ENCODE data around the gene ANKRD49. TPM values are rescaled to one million over a fixed set of nuclear protein-coding genes. Genes with fewer than 3 reads are reported as not detected.
A peak's percentile ranks its signal among the peaks of the same experiment; 100 is the strongest.

The ANKRD49 gene
- total and polyA plus RNA-seq, 11 donors, result 3.5 to 10.5 (median 5.7) TPM

DNA sequence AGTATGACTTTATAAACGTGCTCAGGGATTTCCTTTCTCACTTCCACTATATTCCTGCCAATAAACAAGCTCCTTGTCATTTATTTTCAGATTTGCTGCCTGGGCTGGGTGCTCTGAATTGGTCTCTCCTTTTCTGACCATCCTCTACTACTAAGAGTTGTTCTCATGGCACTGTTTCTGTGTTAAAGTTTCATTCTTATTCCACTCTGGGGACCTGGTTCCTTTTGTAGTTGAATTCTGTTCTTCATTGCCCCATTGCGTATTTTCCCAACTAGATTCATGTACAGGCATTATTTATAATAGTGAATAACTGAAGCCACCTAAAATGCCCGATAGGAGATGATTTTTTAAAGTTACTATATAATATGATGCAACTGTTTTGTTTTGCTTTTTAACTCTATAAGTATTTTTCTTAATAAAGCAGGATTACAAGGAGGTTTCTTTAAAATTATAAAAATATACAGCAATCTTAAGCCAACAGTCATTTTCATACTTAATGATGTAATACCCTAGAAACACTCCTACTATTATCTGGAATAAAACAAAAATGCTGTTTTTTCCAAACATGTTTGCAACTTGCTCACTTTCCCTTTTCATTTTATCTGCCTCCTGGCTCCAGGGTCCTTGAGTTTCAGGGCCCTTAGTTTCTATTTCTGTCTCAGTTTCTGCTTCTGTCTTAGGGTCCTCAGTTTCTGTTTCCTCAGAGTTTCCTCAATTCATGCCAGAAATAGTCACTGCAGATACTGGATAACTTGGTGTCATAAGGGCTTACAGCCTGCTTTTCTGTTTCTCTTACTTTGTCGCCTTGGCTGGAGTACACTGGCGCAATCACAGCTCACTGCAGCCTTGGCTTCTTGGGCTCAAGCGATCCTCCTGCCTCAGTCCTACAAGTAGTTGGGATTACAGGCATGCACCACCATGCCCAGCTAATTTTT lies 40.2 kb downstream of the ANKRD49 start:
- DNase-seq (no peak), ATAC-seq (peak; percentile 36 to 73 (median 53))
- no peaks in the 10 kb centered on the region for H3K27me3 ChIP-seq
- H3K4me3 ChIP-seq, result peak overlapping the region in 2 of 12 donors; percentile 7 to 29
- peaks cover 0 to 27% (median 0%) of the 10 kb centered on the region in 12 donors for H3K4me1 ChIP-seq
- intact Hi-C loops (cut with DNase I), result no loop called here
- no peaks in the 10 kb centered on the region for H3K9me3 ChIP-seq
- no peaks in the 10 kb centered on the region for H3K36me3 ChIP-seq
- TF ChIP-seq, protein P1, sequence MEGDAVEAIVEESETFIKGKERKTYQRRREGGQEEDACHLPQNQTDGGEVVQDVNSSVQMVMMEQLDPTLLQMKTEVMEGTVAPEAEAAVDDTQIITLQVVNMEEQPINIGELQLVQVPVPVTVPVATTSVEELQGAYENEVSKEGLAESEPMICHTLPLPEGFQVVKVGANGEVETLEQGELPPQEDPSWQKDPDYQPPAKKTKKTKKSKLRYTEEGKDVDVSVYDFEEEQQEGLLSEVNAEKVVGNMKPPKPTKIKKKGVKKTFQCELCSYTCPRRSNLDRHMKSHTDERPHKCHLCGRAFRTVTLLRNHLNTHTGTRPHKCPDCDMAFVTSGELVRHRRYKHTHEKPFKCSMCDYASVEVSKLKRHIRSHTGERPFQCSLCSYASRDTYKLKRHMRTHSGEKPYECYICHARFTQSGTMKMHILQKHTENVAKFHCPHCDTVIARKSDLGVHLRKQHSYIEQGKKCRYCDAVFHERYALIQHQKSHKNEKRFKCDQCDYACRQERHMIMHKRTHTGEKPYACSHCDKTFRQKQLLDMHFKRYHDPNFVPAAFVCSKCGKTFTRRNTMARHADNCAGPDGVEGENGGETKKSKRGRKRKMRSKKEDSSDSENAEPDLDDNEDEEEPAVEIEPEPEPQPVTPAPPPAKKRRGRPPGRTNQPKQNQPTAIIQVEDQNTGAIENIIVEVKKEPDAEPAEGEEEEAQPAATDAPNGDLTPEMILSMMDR (IDR thresholded peaks at IDR 0.05), result no peak
- no peak for TF ChIP-seq POLR2A (IDR thresholded peaks at IDR 0.05)
- WGBS, 4 donors, result 56 to 58% (median 57%) methylated on average over 6 of the region's 6 CpGs
- H3K27ac ChIP-seq, result peak overlapping the region in 9 of 12 donors; percentile 11 to 69 (median 47)

DNA sequence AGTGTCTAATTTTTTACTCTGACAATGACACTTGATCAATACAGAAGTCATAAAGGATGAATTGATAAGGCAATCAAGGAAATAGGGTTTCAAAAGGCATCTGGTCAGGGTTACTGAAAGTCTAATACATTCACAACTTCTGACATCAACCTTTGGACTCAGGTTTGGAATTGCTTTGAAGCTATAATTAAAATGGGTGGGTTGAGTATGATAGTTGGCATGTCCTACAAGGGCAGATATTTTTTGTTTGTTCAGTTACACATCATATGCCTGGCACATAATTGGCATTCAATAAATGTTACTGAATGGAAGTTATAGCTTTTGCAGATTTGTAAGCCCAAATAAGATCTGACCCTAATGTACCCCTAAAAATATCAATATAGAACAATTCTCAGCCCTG lies 42.6 kb downstream of the ANKRD49 start:
- no peak for ATAC-seq

DNA sequence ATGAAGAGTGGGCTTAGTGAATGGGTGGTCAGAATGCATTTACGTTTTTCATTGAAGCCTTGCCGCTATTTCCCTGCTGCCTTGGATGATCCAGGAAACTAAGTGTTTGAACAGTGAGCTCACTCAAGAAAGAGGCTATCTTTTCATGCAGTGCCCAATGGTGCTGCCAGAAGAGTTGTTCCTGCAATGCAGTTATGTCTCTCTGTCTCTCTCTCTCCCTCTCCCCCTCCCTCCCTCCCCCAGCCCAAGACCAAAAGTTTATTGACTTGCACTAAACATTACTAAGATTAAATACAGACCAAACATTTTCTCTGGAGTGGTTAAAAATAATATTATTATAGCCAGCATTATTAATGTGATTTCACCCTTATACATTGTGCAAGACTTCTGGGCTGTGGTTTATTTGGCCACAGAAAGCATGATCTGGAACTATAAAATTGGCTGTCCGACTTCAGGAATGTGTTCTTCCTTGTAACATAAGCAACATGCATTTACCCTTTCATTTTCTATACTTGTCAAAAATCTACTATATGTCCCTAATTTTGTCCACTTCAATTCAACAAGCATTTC lies 43.3 kb downstream of the ANKRD49 start:
- intact Hi-C loops (cut with DNase I), result no loop called here
- DNase-seq, result no peak
- H3K4me3 ChIP-seq, result no peak overlapping the region
- no peak overlapping the region for H3K27ac ChIP-seq
- TF ChIP-seq, protein P1 (IDR thresholded peaks at IDR 0.05), result no peak
- TF ChIP-seq POLR2A (IDR thresholded peaks at IDR 0.05), result no peak
- H3K27me3 ChIP-seq, result no peaks in the 10 kb centered on the region
- no peaks in the 10 kb centered on the region for H3K9me3 ChIP-seq
- peaks cover 0 to 27% (median 0%) of the 10 kb centered on the region in 12 donors for H3K4me1 ChIP-seq
- no peaks in the 10 kb centered on the region for H3K36me3 ChIP-seq
- WGBS, 4 donors, result 65 to 72% (median 70%) methylated on average over 3 of the region's 3 CpGs
- ATAC-seq, result no peak

More for the DNA sequence above, 42.6 kb downstream of the ANKRD49 start:
- Histone ChIP-seq H3K36me3 (no peaks in the 10 kb centered on the region), H3K27me3 (no peaks in the 10 kb centered on the region), H3K9me3 (no peaks in the 10 kb centered on the region), H3K27ac (no peak overlapping the region), H3K4me3 (no peak overlapping the region), H3K4me1 (peaks cover 0 to 27% (median 0%) of the 10 kb centered on the region in 12 donors)
- intact Hi-C loops (cut with DNase I), result no loop called here
- no peak for DNase-seq
- no peak for TF ChIP-seq POLR2A (IDR thresholded peaks at IDR 0.05)
- TF ChIP-seq, protein P1 (IDR thresholded peaks at IDR 0.05), result no peak

DNA sequence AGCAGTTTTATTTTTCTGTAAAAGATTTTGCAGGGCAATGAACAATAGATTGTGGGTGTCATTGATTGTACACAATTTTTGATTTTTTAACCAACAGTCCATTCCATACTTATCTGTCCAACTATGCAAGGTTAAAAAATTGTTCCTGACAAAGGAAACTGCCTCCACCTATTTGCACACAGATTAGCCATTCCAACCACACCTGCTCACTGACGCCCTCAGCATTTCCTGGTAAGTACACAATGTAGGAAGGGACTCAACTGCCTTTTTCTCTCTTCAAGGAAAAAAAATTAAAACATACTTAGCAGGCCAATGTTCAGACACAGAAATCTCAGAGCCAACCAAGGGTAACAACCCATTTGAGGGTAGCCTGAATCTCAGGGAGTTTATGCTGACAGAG lies 45.6 kb downstream of the ANKRD49 start:
- DNase-seq (no peak), ATAC-seq (no peak)
- no peak overlapping the region for H3K4me3 ChIP-seq
- H3K4me1 ChIP-seq, result peaks cover 0 to 27% (median 6%) of the 10 kb centered on the region in 12 donors
- no peak for TF ChIP-seq POLR2A (IDR thresholded peaks at IDR 0.05)
- TF ChIP-seq, protein P1 (IDR thresholded peaks at IDR 0.05), result no peak
- no peaks in the 10 kb centered on the region for H3K36me3 ChIP-seq
- intact Hi-C loops (cut with DNase I), result no loop called here
- H3K9me3 ChIP-seq, result no peaks in the 10 kb centered on the region
- H3K27me3 ChIP-seq, result no peaks in the 10 kb centered on the region
- H3K27ac ChIP-seq, result no peak overlapping the region
- WGBS, 4 donors, result 63 to 82% (median 71%) methylated on average over 1 of the region's 1 CpG

All from heart left ventricle (tissue), 16 donors.